Esophagus squamous epithelium (tissue), 5 donors: ENCODE results near the gene HOXC13. TPM values are rescaled to one million over a fixed set of nuclear protein-coding genes. Genes with fewer than 3 reads are reported as not detected.

ENCODE experiments used
- DNase-seq: peaks from one replicate; lab custom pipeline; 2025; lab: John Stamatoyannopoulos, UW
- H3K27ac ChIP-seq, 4 donors: fragments of 200-600 bp; sonication (generic); one replicate each; pipeline ENCODE4 v1.5.1; 2016 to 2019; ENCODE audit warnings: mild to moderate bottlenecking in 1 of 4
- H3K27me3 ChIP-seq, 4 donors: fragments of 200-600 bp; sonication (generic); 1 replicate in 3 of 4; 2 replicates in 1 of 4; pipeline versions ENCODE4 v1.5.1 to v1.6.0; 2017 to 2021; ENCODE audit warnings: antibody characterized with exemption in 1 of 4
- H3K36me3 ChIP-seq, 3 donors: fragments of 200-600 bp; sonication (generic); one replicate each; pipeline ENCODE4 v1.5.1; 2016 to 2019
- H3K4me1 ChIP-seq, 3 donors: fragments of 200-600 bp; sonication (generic); one replicate each; pipeline ENCODE4 v1.5.1; 2017 to 2019
- H3K4me3 ChIP-seq, 4 donors: fragments of 200-600 bp; sonication (generic); 1 replicate in 3 of 4; 2 replicates in 1 of 4; pipeline ENCODE4 v1.5.1; 2016 to 2019; ENCODE audit warnings: mild to moderate bottlenecking in 2 of 4, moderate library complexity in 1 of 4
- H3K9me3 ChIP-seq, 3 donors: fragments of 200-600 bp; sonication (generic); one replicate each; pipeline ENCODE4 v1.5.1; 2016 to 2019
- CTCF ChIP-seq, 6 experiments: fragments of 450-650 bp in 4 of 6; fragments of 200-600 bp in 2 of 6; sonication (generic) in 2 of 6; IDR thresholded peaks; one replicate each; pipeline ENCODE4 v1.5.1; 2016 to 2019; ENCODE audit warnings: antibody characterized with exemption in 6 of 6, mild to moderate bottlenecking in 4 of 6, moderate library complexity in 4 of 6
- POLR2A ChIP-seq, 4 donors: fragments of 450-650 bp; IDR thresholded peaks; one replicate each; pipeline ENCODE4 v1.6.1; 2017; ENCODE audit warnings: antibody characterized with exemption in 4 of 4, mild to moderate bottlenecking in 4 of 4, moderate library complexity in 3 of 4
- WGBS, 2 donors: methylation state at CpG; one replicate each; pipeline ENCODE4 v1.1.5; 2018; 5-methylcytosine and 5-hydroxymethylcytosine counted together
- intact Hi-C: fragments of 100-400 bp; cut with DNase I; formaldehyde crosslinking; loops from one replicate; pipeline ENCODE4 v1.15.0; 2022
- total RNA-seq, 4 donors: library from RNA; depleted of rRNA; stranded (reverse); fragments of >200 nt; gene quantifications; one replicate each; pipeline ENCODE4 v1.1.0, GENCODE V29; 2016
- donor health status: DM: yes; HTN: yes; CAD: no.

HOXC13 gene
- total RNA-seq, 4 donors from 2014 or later = 0.83 TPM; not detected in 3

GRCh38 chr12:53990311-53991076 is 51.9 kb downstream of the HOXC13 start:
- WGBS, 2 donors = 13 to 16% methylated on average over 11 to 14 of the region's 27 CpGs
- DNase-seq = no peak
- H3K4me3 ChIP-seq = no peak overlapping the region
- H3K27me3 ChIP-seq = peaks cover 45 to 100% (median 92%) of the 10 kb centered on the region in 4 donors
- no peak overlapping the region for H3K27ac ChIP-seq
- intact Hi-C loops = no loop called here
- TF ChIP-seq POLR2A (IDR thresholded peaks at IDR 0.05) (no peak), CTCF (IDR thresholded peaks at IDR 0.05) (no peak)
- H3K4me1 ChIP-seq = peaks cover 24 to 44% (median 26%) of the 10 kb centered on the region in 3 donors
- H3K9me3 ChIP-seq = no peaks in the 10 kb centered on the region
- no peaks in the 10 kb centered on the region for H3K36me3 ChIP-seq

- Histone ChIP-seq H3K36me3 (no peaks in the 10 kb centered on the region), H3K27ac (no peak overlapping the region), H3K9me3 (no peaks in the 10 kb centered on the region), H3K27me3 (peaks cover 43 to 100% (median 91%) of the 10 kb centered on the region in 4 donors), H3K4me3 (no peak overlapping the region), H3K4me1 (peaks cover 22 to 44% (median 24%) of the 10 kb centered on the region in 3 donors)
- DNase-seq = no peak
- intact Hi-C loops = no loop called here
- 3 to 20% methylated on average over 1 to 7 of the region's 8 CpGs for WGBS, 2 donors
- TF ChIP-seq POLR2A (IDR thresholded peaks at IDR 0.05) (no peak), CTCF (IDR thresholded peaks at IDR 0.05) (no peak)
Observed at GRCh38 chr12:53991077-53991460, 52.4 kb downstream of the HOXC13 start.

- no peak overlapping the region for H3K27ac ChIP-seq
- H3K36me3 ChIP-seq = no peaks in the 10 kb centered on the region
- 30 to 44% methylated on average over 4 to 7 of the region's 7 CpGs for WGBS, 2 donors
- intact Hi-C loops = no loop called here
- H3K4me1 ChIP-seq = peaks cover 19 to 50% (median 27%) of the 10 kb centered on the region in 3 donors
- peaks cover 32 to 100% (median 88%) of the 10 kb centered on the region in 4 donors for H3K27me3 ChIP-seq
- TF ChIP-seq POLR2A (IDR thresholded peaks at IDR 0.05) (no peak), CTCF (IDR thresholded peaks at IDR 0.05) (no peak)
- H3K9me3 ChIP-seq = no peaks in the 10 kb centered on the region
- no peak overlapping the region for H3K4me3 ChIP-seq
- DNase-seq = no peak
Observed at GRCh38 chr12:53992377-53992889, 53.8 kb downstream of the HOXC13 start.

- WGBS, 2 donors = 40 to 47% methylated on average over 16 to 18 of the region's 18 CpGs
- intact Hi-C loops = no loop called here
- Histone ChIP-seq H3K9me3 (no peaks in the 10 kb centered on the region), H3K27me3 (peaks cover 28 to 100% (median 87%) of the 10 kb centered on the region in 4 donors), H3K4me1 (peaks cover 19 to 51% (median 29%) of the 10 kb centered on the region in 3 donors), H3K27ac (no peak overlapping the region), H3K4me3 (no peak overlapping the region), H3K36me3 (no peaks in the 10 kb centered on the region)
- no peak for DNase-seq
- TF ChIP-seq POLR2A (IDR thresholded peaks at IDR 0.05) (no peak), CTCF (IDR thresholded peaks at IDR 0.05) (no peak)
Observed at GRCh38 chr12:53993162-53994008, 54.8 kb downstream of the HOXC13 start.

GRCh38 chr12:53994009-53994263 is 55.3 kb downstream of the HOXC13 start:
- no peaks in the 10 kb centered on the region for H3K9me3 ChIP-seq
- 26 to 35% methylated on average over 7 to 8 of the region's 19 CpGs for WGBS, 2 donors
- no peak overlapping the region for H3K27ac ChIP-seq
- TF ChIP-seq CTCF (IDR thresholded peaks at IDR 0.05) = no peak
- TF ChIP-seq POLR2A (IDR thresholded peaks at IDR 0.05) = no peak
- no peak for DNase-seq
- H3K4me3 ChIP-seq = no peak overlapping the region
- peaks cover 19 to 49% (median 29%) of the 10 kb centered on the region in 3 donors for H3K4me1 ChIP-seq
- no peaks in the 10 kb centered on the region for H3K36me3 ChIP-seq
- peaks cover 22 to 100% (median 87%) of the 10 kb centered on the region in 4 donors for H3K27me3 ChIP-seq
- intact Hi-C loops = no loop called here
